ENCODE results near the gene TMEM156.

TMEM156 gene

GRCh38 chr4:39063430-39063829 lies 31.2 kb upstream of the TMEM156 start:
- no peak overlapping the region for H3K4me3 ChIP-seq (replicated peaks in 1 of 2; ENCODE audit: low read depth in 2 of 2, low read length in 2 of 2)
- TF ChIP-seq CTCF (IDR thresholded peaks at IDR 0.05; ENCODE audit: low read depth, low read length), result no peak
- no peak for DNase-seq (ENCODE audit: low read depth in 2 of 2)

GRCh38 chr4:39062770-39063097 lies 30.5 kb upstream of the TMEM156 start:
- H3K4me3 ChIP-seq (replicated peaks in 1 of 2; ENCODE audit: low read depth in 2 of 2, low read length in 2 of 2), result no peak overlapping the region
- TF ChIP-seq CTCF (IDR thresholded peaks at IDR 0.05; ENCODE audit: low read depth, low read length), result no peak
- DNase-seq (ENCODE audit: low read depth in 2 of 2), result no peak

GRCh38 chr4:39062094-39062769 lies 30.0 kb upstream of the TMEM156 start, which contains the start of gene KLHL5:
Gene KLHL5 (plus strand): TSS chr4:39062232. CDS start chr4:39062653, 421 bp downstream.
- no peak for DNase-seq (ENCODE audit: low read depth in 2 of 2)
- TF ChIP-seq CTCF (IDR thresholded peaks at IDR 0.05; ENCODE audit: low read depth, low read length), result no peak
- no peak within 1 kb of the TSS for H3K4me3 ChIP-seq (replicated peaks in 1 of 2; ENCODE audit: low read depth in 2 of 2, low read length in 2 of 2)

GRCh38 chr4:39061457-39061856 lies 29.2 kb upstream of the TMEM156 start:
- no peak for DNase-seq (ENCODE audit: low read depth in 2 of 2)
- H3K4me3 ChIP-seq (replicated peaks in 1 of 2; ENCODE audit: low read depth in 2 of 2, low read length in 2 of 2), result no peak overlapping the region
- TF ChIP-seq CTCF (IDR thresholded peaks at IDR 0.05; ENCODE audit: low read depth, low read length), result no peak

GRCh38 chr4:39056023-39056422 lies 23.8 kb upstream of the TMEM156 start:
- DNase-seq (ENCODE audit: low read depth in 2 of 2), result no peak
- TF ChIP-seq CTCF (IDR thresholded peaks at IDR 0.05; ENCODE audit: low read depth, low read length), result no peak
- H3K4me3 ChIP-seq (replicated peaks in 1 of 2; ENCODE audit: low read depth in 2 of 2, low read length in 2 of 2), result no peak overlapping the region

GRCh38 chr4:39054497-39054896 lies 22.3 kb upstream of the TMEM156 start:
- no peak for DNase-seq (ENCODE audit: low read depth in 2 of 2)
- no peak overlapping the region for H3K4me3 ChIP-seq (replicated peaks in 1 of 2; ENCODE audit: low read depth in 2 of 2, low read length in 2 of 2)
- TF ChIP-seq CTCF (IDR thresholded peaks at IDR 0.05; ENCODE audit: low read depth, low read length), result no peak

GRCh38 chr4:39053983-39054382 lies 21.8 kb upstream of the TMEM156 start:
- H3K4me3 ChIP-seq (replicated peaks in 1 of 2; ENCODE audit: low read depth in 2 of 2, low read length in 2 of 2), result no peak overlapping the region
- no peak for DNase-seq (ENCODE audit: low read depth in 2 of 2)
- TF ChIP-seq CTCF (IDR thresholded peaks at IDR 0.05; ENCODE audit: low read depth, low read length), result no peak
